C4-2B (cell line): Measurements from ENCODE around the gene EHD1.

Experiments used
- CTCF ChIP-seq: fragments of 450-650 bp; conservative IDR thresholded peaks from 2 replicates; pipeline ENCODE4 v1.5.1; 2017; ENCODE audit warnings: mild to moderate bottlenecking
- ZFX ChIP-seq: fragments of 450-650 bp; IDR thresholded peaks from 2 replicates; pipeline ENCODE4 v1.6.1; 2017

GRCh38 chr11:64853709-64854108, 24.7 kb downstream of the EHD1 start:
- no peak for TF ChIP-seq CTCF
- TF ChIP-seq ZFX: no peak
